SH-SY5Y (cell line): ENCODE measurements around the gene ADAD2.

Source experiments
- GATA2 ChIP-seq: IDR thresholded peaks from 2 replicates; pipeline ENCODE4 v1.6.1; 2011; ENCODE audit warnings: mild to moderate bottlenecking, low read depth, low read length
- GATA3 ChIP-seq: IDR thresholded peaks from 2 replicates; pipeline ENCODE4 v1.6.1; 2011; ENCODE audit warnings: low read depth, mild to moderate bottlenecking, low read length, moderate library complexity

GRCh38 chr16:84195201-84196093 is 4.5 kb downstream of the ADAD2 start:
- TF ChIP-seq GATA2 (no peak), GATA3 (no peak)
